ENCODE data around the gene EHMT2. TPM values are rescaled to one million over a fixed set of nuclear protein-coding genes. Genes with fewer than 3 reads are reported as not detected.

Gene EHMT2
- total RNA-seq, 1 experiment from 2014 or later, result 84.0 TPM

DNA sequence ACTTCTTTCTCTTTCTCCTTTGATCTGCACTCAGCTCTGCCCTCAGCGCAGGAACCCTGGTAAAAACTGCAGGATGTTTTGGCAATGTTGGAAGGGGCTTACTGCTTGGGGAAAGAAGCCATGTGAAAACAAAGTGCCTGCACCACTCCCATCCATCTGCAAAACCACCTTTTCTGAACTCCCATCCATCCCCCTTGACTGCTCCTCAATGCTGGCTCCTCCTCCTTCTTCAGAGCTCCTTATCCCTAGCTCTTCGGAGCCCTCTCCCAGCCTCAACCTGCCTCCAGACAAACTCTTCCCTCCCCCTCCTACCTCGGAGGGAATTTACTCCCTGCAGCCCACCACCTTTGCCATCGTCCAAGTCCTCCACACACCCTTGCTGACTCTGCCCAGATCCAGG lies 8.6 kb upstream of the EHMT2 start:
- H3K9ac ChIP-seq (ENCODE audit: low read length), result no peak overlapping the region
- intact Hi-C loops (cut with micrococcal nuclease), result no loop called here
- ChIA-PET RAD21 (ENCODE audit: low non-redundant PET in 1 of 2, low total read pairs in 2 of 2, uncharacterized antibody in 2 of 2, unreplicated experiment in 2 of 2) (no interaction called here), CTCF (no interaction called here), POLR2A (interaction anchor here (0.8 kb wide), 1 partner anchor 46 kb away, joined by 3 read pairs; no protein-coding TSS in a partner anchor)
- H3K79me2 ChIP-seq (ENCODE audit: insufficient read depth, low read length), result no peaks in the 10 kb centered on the region
- H3K9me3 ChIP-seq (ENCODE audit: control insufficient read depth in 1 of 2, insufficient read depth in 1 of 2, low read depth in 1 of 2, low read length in 2 of 2), result no peaks in the 10 kb centered on the region
- H3K4me3 ChIP-seq (replicated peaks in 1 of 2; ENCODE audit: low read depth in 1 of 2, low read length in 2 of 2), result no peak overlapping the region
- no TSS peak for BruUV-seq (replicated peaks)
- no peaks in the 10 kb centered on the region for H3K36me3 ChIP-seq (ENCODE audit: control insufficient read depth in 1 of 2, insufficient read depth in 2 of 2, low read length in 2 of 2)
- no peak for DNase-seq (ENCODE audit: low read depth, low spot score)
- no peak for ATAC-seq
- H3K4me2 ChIP-seq (ENCODE audit: low read length), result no peak overlapping the region
- peaks cover 36 to 60% of the 10 kb centered on the region in 2 experiments for H3K4me1 ChIP-seq (ENCODE audit: control insufficient read depth in 1 of 2, insufficient read depth in 2 of 2, low read length in 2 of 2)
- no peak overlapping the region for H3K27ac ChIP-seq (ENCODE audit: low read depth, low read length)
- no peaks in the 10 kb centered on the region for H3K27me3 ChIP-seq (ENCODE audit: insufficient read depth, low read length)
- no peak overlapping the region for H2AFZ ChIP-seq (ENCODE audit: low read depth, low read length, poor library complexity, severe bottlenecking)
- no peaks in the 10 kb centered on the region for H3K9me2 ChIP-seq (ENCODE audit: insufficient read depth)
- H4K20me1 ChIP-seq (ENCODE audit: insufficient read depth), result no peaks in the 10 kb centered on the region
- no peak for TF ChIP-seq SIN3A (IDR thresholded peaks at IDR 0.05; ENCODE audit: low read depth)
- no peak for TF ChIP-seq CBX3 (IDR thresholded peaks at IDR 0.05; ENCODE audit: low read depth)
- no peak for TF ChIP-seq EZH2 (IDR thresholded peaks at IDR 0.05)
- TF ChIP-seq ELF1 (IDR thresholded peaks at IDR 0.05; ENCODE audit: borderline replicate concordance, low read depth), result no peak
- no peak for TF ChIP-seq EGR1 (IDR thresholded peaks at IDR 0.05; ENCODE audit: low read depth)
- TF ChIP-seq, protein P1, sequence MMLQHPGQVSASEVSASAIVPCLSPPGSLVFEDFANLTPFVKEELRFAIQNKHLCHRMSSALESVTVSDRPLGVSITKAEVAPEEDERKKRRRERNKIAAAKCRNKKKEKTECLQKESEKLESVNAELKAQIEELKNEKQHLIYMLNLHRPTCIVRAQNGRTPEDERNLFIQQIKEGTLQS (IDR thresholded peaks at IDR 0.05), result no peak
- TF ChIP-seq, protein P2, sequence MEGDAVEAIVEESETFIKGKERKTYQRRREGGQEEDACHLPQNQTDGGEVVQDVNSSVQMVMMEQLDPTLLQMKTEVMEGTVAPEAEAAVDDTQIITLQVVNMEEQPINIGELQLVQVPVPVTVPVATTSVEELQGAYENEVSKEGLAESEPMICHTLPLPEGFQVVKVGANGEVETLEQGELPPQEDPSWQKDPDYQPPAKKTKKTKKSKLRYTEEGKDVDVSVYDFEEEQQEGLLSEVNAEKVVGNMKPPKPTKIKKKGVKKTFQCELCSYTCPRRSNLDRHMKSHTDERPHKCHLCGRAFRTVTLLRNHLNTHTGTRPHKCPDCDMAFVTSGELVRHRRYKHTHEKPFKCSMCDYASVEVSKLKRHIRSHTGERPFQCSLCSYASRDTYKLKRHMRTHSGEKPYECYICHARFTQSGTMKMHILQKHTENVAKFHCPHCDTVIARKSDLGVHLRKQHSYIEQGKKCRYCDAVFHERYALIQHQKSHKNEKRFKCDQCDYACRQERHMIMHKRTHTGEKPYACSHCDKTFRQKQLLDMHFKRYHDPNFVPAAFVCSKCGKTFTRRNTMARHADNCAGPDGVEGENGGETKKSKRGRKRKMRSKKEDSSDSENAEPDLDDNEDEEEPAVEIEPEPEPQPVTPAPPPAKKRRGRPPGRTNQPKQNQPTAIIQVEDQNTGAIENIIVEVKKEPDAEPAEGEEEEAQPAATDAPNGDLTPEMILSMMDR (IDR thresholded peaks at IDR 0.05 in 2 of 3, conservative IDR thresholded peaks at IDR 0.05 in 1 of 3; ENCODE audit: borderline replicate concordance in 1 of 3, insufficient read depth in 1 of 3, low read depth in 2 of 3, low read length in 2 of 3), result no peak
- no peak for TF ChIP-seq TCF7L2 (IDR thresholded peaks at IDR 0.05; ENCODE audit: borderline replicate concordance, extremely low read depth, insufficient read depth, insufficient read length)
- TF ChIP-seq, protein P3, sequence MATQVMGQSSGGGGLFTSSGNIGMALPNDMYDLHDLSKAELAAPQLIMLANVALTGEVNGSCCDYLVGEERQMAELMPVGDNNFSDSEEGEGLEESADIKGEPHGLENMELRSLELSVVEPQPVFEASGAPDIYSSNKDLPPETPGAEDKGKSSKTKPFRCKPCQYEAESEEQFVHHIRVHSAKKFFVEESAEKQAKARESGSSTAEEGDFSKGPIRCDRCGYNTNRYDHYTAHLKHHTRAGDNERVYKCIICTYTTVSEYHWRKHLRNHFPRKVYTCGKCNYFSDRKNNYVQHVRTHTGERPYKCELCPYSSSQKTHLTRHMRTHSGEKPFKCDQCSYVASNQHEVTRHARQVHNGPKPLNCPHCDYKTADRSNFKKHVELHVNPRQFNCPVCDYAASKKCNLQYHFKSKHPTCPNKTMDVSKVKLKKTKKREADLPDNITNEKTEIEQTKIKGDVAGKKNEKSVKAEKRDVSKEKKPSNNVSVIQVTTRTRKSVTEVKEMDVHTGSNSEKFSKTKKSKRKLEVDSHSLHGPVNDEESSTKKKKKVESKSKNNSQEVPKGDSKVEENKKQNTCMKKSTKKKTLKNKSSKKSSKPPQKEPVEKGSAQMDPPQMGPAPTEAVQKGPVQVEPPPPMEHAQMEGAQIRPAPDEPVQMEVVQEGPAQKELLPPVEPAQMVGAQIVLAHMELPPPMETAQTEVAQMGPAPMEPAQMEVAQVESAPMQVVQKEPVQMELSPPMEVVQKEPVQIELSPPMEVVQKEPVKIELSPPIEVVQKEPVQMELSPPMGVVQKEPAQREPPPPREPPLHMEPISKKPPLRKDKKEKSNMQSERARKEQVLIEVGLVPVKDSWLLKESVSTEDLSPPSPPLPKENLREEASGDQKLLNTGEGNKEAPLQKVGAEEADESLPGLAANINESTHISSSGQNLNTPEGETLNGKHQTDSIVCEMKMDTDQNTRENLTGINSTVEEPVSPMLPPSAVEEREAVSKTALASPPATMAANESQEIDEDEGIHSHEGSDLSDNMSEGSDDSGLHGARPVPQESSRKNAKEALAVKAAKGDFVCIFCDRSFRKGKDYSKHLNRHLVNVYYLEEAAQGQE (IDR thresholded peaks at IDR 0.05; ENCODE audit: low read depth), result no peak
- TF ChIP-seq POLR2A (IDR thresholded peaks at IDR 0.05; ENCODE audit: borderline replicate concordance, extremely low read depth, insufficient read depth, insufficient read length), result no peak
- TF ChIP-seq YY1 (IDR thresholded peaks at IDR 0.05; ENCODE audit: extremely low read depth, insufficient replicate concordance, low read depth, low read length), result no peak
- TF ChIP-seq FOSL1 (IDR thresholded peaks at IDR 0.05; ENCODE audit: low read depth), result no peak
- TF ChIP-seq JUND (IDR thresholded peaks at IDR 0.05), result no peak
- TF ChIP-seq CEBPB (IDR thresholded peaks at IDR 0.05; ENCODE audit: low read depth), result no peak

Data from HCT116 (cell line).